Neural progenitor cell (in vitro differentiated cells): ENCODE measurements around the gene GDNF. TPM values are rescaled to one million over a fixed set of nuclear protein-coding genes. Genes with fewer than 3 reads are reported as not detected.
"Not testable (repeated sequence)": the region's sequence is repeated elsewhere in the genome, so short reads cannot be mapped to it uniquely, and the experiment has no call there.

Source experiments
- DNase-seq: peaks from one replicate; pipeline ENCODE4 v3.0.0-alpha.2; 2016; ENCODE audit warnings: low spot score
- H2AFZ ChIP-seq: fragments of 200-600 bp; sonication (generic); replicated peaks from 2 replicates; pipeline ENCODE4 v1.6.1; 2016; ENCODE audit warnings: antibody characterized with exemption
- H3F3A ChIP-seq: fragments of 200-600 bp; sonication (generic); 2 replicates; pipeline ENCODE4 v1.6.1; 2016; ENCODE audit warnings: antibody characterized with exemption, low read depth
- H3K27ac ChIP-seq: fragments of 200-600 bp; sonication (generic); 2 replicates; pipeline ENCODE4 v1.5.1; 2016; ENCODE audit warnings: mild to moderate bottlenecking
- H3K27me3 ChIP-seq: fragments of 200-600 bp; sonication (generic); 2 replicates; pipeline ENCODE4 v1.6.1; 2016; ENCODE audit warnings: mild to moderate bottlenecking, moderate library complexity
- H3K36me3 ChIP-seq: fragments of 200-600 bp; sonication (generic); 2 replicates; pipeline ENCODE4 v1.5.1; 2016
- H3K4me1 ChIP-seq: fragments of 200-600 bp; sonication (generic); 2 replicates; pipeline ENCODE4 v1.6.1; 2016; ENCODE audit warnings: mixed run types
- H3K4me2 ChIP-seq: fragments of 200-600 bp; sonication (generic); 2 replicates; pipeline ENCODE4 v1.6.1; 2016
- H3K4me3 ChIP-seq: fragments of 200-600 bp; sonication (generic); 2 replicates; pipeline ENCODE4 v1.5.1; 2016
- H3K79me2 ChIP-seq: fragments of 200-600 bp; sonication (generic); 2 replicates; pipeline ENCODE4 v1.6.1; 2016; ENCODE audit warnings: low read depth
- H3K9ac ChIP-seq: fragments of 200-600 bp; sonication (generic); 2 replicates; pipeline ENCODE4 v1.6.1; 2016
- H3K9me3 ChIP-seq: fragments of 200-600 bp; sonication (generic); 2 replicates; pipeline ENCODE4 v1.5.1; 2016; ENCODE audit warnings: low read depth
- H4K20me1 ChIP-seq: fragments of 200-600 bp; sonication (generic); 2 replicates; pipeline ENCODE4 v1.6.1; 2016; ENCODE audit warnings: low read depth
- H3K27ac Mint-ChIP-seq: 3 replicates; pipeline ENCODE4 v1.8.0; 2021; ENCODE audit warnings: mixed read lengths
- H3K27me3 Mint-ChIP-seq: 2 replicates; pipeline ENCODE4 v1.8.0; 2022; ENCODE audit warnings: low read depth, mild to moderate bottlenecking, inconsistent platforms, moderate library complexity, mixed read lengths; ENCODE audit not compliant: insufficient read depth
- H3K36me3 Mint-ChIP-seq: 3 replicates; pipeline ENCODE4 v1.8.0; 2021; ENCODE audit warnings: mixed read lengths
- H3K4me1 Mint-ChIP-seq: 3 replicates; pipeline ENCODE4 v1.8.0; 2021; ENCODE audit warnings: mixed read lengths
- H3K4me3 Mint-ChIP-seq: 3 replicates; pipeline ENCODE4 v1.8.0; 2021; ENCODE audit warnings: mild to moderate bottlenecking, moderate library complexity, mixed read lengths
- H3K9me3 Mint-ChIP-seq: 3 replicates; pipeline ENCODE4 v1.8.0; 2020; ENCODE audit warnings: mixed read lengths
- CTCF ChIP-seq: fragments of 200-600 bp; sonication (generic); IDR thresholded peaks from 2 replicates; pipeline ENCODE4 v1.5.1; 2017; ENCODE audit warnings: antibody characterized with exemption, mild to moderate bottlenecking
- EZH2 ChIP-seq: fragments of 200-600 bp; sonication (generic); IDR thresholded peaks from 2 replicates; pipeline ENCODE4 v1.6.1; 2017; ENCODE audit warnings: antibody characterized with exemption, mild to moderate bottlenecking, moderate library complexity
- EZH2phosphoT487 ChIP-seq: fragments of 200-600 bp; sonication (generic); IDR thresholded peaks from 2 replicates; pipeline ENCODE4 v1.6.1; 2017; ENCODE audit warnings: antibody characterized with exemption
- total RNA-seq: library from RNA; depleted of rRNA; stranded (reverse); fragments of >200 nt; gene quantifications from 2 replicates; pipeline ENCODE4 v1.2.3, GENCODE V29; 2015; ENCODE audit warnings: low replicate concordance

The GDNF gene
- total RNA-seq, 1 donor from 2014 or later = not detected

GRCh38 chr5:37799865-37800421 is 39.9 kb downstream of the GDNF start:
- DNase-seq = no peak
- Mint-ChIP-seq H3K27me3 (peaks cover 5% of the 10 kb centered on the region), H3K4me1 (no peaks in the 10 kb centered on the region), H3K27ac (no peak overlapping the region), H3K36me3 (no peaks in the 10 kb centered on the region), H3K9me3 (peaks cover 10% of the 10 kb centered on the region), H3K4me3 (no peak overlapping the region)
- Histone ChIP-seq H3K4me1 (peaks cover 7% of the 10 kb centered on the region), H3K27me3 (no peaks in the 10 kb centered on the region), H3K4me3 (no peak overlapping the region), H3F3A (no peaks in the 10 kb centered on the region), H4K20me1 (no peaks in the 10 kb centered on the region), H3K79me2 (no peaks in the 10 kb centered on the region), H3K9me3 (no peaks in the 10 kb centered on the region), H3K36me3 (no peaks in the 10 kb centered on the region), H3K4me2 (no peak overlapping the region), H2AFZ (no peak overlapping the region), H3K27ac (no peak overlapping the region), H3K9ac (no peak overlapping the region)
- no peak for TF ChIP-seq CTCF
- no peak for TF ChIP-seq EZH2
- no peak for TF ChIP-seq EZH2phosphoT487

- not testable (repeated sequence) for H3K4me1 Mint-ChIP-seq, H3K27me3 Mint-ChIP-seq, H3K4me1 ChIP-seq, H3K27ac Mint-ChIP-seq, H3F3A ChIP-seq, H3K9ac ChIP-seq, H3K36me3 Mint-ChIP-seq, H3K9me3 ChIP-seq, DNase-seq, H3K36me3 ChIP-seq, H3K4me3 Mint-ChIP-seq, H3K79me2 ChIP-seq, H3K4me2 ChIP-seq, H2AFZ ChIP-seq, H3K4me3 ChIP-seq, H3K27ac ChIP-seq, H3K27me3 ChIP-seq, H4K20me1 ChIP-seq
- peaks cover 30% of the 10 kb centered on the region for H3K9me3 Mint-ChIP-seq
These were observed 43.4 kb downstream of the GDNF start for GRCh38 chr5:37796435-37796834.

- H3K4me2 ChIP-seq, H3K9me3 ChIP-seq, H3K79me2 ChIP-seq, H3K4me1 ChIP-seq, DNase-seq, H3K9ac ChIP-seq, H3K4me3 ChIP-seq, H3K27ac ChIP-seq, H4K20me1 ChIP-seq, H3K36me3 Mint-ChIP-seq, H3K27me3 Mint-ChIP-seq, H3K27ac Mint-ChIP-seq, H3K36me3 ChIP-seq, H3K27me3 ChIP-seq, H3F3A ChIP-seq, H3K4me3 Mint-ChIP-seq, H2AFZ ChIP-seq: not testable (repeated sequence)
- peaks cover 30% of the 10 kb centered on the region for H3K9me3 Mint-ChIP-seq
- H3K4me1 Mint-ChIP-seq = peaks cover 12% of the 10 kb centered on the region
These were observed 44.5 kb downstream of the GDNF start for GRCh38 chr5:37795292-37795691.

GRCh38 chr5:37792975-37793631 is 46.7 kb downstream of the GDNF start:
- H3K27me3 Mint-ChIP-seq = peaks cover 2% of the 10 kb centered on the region
- no peaks in the 10 kb centered on the region for H3K36me3 Mint-ChIP-seq
- Histone ChIP-seq H3K4me3 (no peak overlapping the region), H3F3A (no peaks in the 10 kb centered on the region), H3K4me1 (no peaks in the 10 kb centered on the region), H3K79me2 (no peaks in the 10 kb centered on the region), H2AFZ (no peak overlapping the region), H3K4me2 (no peak overlapping the region), H3K27me3 (no peaks in the 10 kb centered on the region), H3K9me3 (no peaks in the 10 kb centered on the region), H3K27ac (no peak overlapping the region), H3K9ac (no peak overlapping the region), H3K36me3 (no peaks in the 10 kb centered on the region), H4K20me1 (no peaks in the 10 kb centered on the region)
- peaks cover 30% of the 10 kb centered on the region for H3K9me3 Mint-ChIP-seq
- H3K27ac Mint-ChIP-seq = no peak overlapping the region
- peaks cover 12% of the 10 kb centered on the region for H3K4me1 Mint-ChIP-seq
- no peak overlapping the region for H3K4me3 Mint-ChIP-seq
- no peak for DNase-seq
- TF ChIP-seq EZH2 (no peak), EZH2phosphoT487 (no peak), CTCF (no peak)
